T1000 (cell line): ENCODE results near the gene SERPINA10.
A peak's percentile ranks its signal among the peaks of the same experiment; 100 is the strongest.

Source experiments
- DNase-seq: peaks from one replicate; lab custom pipeline; 2025; ENCODE audit warnings: mixed read lengths; lab: John Stamatoyannopoulos, UW

The SERPINA10 gene

GRCh38 chr14:94292872-94293577 lies at the start of gene SERPINA10:
Gene SERPINA10, minus strand, starts transcription at chr14:94293268. Its CDS starts 2,675 bp downstream, at chr14:94290593.
- DNase-seq = no peak

DNA sequence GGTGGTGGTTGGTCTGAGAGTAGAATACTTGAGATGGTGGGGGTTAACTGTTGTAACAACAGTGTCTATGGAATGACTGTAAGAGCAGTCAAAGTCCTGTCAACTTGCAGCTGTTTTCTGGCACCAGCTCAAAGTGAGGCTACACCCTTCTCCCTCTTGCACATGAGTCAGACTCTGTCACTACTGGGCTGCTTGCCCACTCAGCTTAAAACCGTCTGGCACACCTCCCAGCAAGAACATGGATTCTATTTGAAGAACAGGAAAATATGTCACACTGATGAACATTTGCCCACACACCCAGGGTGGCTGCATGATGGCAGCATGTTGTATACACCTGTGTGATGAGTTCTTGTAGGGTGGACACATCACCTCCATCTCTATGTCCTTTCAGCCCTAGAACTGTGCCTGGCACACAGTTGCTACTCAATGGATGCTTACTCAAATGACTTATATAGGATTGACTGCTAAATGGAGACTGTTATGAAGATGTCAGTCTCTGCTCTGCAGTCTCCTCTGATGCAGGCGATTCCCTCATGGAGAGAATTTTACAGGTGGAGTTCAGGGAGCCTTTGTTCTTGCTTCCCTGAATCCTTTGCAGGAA lies 49.4 kb upstream of the SERPINA10 start:
- peak; percentile 74 for DNase-seq

- DNase-seq = no peak
These were observed 48.7 kb upstream of the SERPINA10 start for GRCh38 chr14:94341656-94342333.

- DNase-seq = no peak
These were observed 47.5 kb upstream of the SERPINA10 start for GRCh38 chr14:94340533-94340932.

DNA sequence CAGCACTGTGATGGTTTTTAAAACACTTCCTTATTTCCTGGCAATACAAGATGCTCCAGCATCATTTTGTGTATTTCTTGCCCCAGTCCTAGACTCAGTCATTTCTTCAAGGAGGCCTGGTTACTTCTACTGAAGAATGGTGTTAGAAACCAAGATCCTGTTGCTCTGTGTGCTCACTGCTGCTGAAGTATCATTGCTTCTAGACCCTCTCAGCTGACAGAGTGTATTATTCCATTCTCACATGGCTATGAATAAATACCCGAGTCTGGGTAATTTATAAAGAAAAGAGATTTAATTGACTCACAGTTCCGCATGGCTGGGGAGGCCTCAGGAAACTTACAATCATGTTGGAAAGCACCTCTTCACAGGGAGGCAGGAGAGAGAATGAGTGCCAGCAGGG lies 45.0 kb upstream of the SERPINA10 start:
- no peak for DNase-seq

GRCh38 chr14:94337274-94337673 lies 44.2 kb upstream of the SERPINA10 start:
- DNase-seq = no peak

DNA sequence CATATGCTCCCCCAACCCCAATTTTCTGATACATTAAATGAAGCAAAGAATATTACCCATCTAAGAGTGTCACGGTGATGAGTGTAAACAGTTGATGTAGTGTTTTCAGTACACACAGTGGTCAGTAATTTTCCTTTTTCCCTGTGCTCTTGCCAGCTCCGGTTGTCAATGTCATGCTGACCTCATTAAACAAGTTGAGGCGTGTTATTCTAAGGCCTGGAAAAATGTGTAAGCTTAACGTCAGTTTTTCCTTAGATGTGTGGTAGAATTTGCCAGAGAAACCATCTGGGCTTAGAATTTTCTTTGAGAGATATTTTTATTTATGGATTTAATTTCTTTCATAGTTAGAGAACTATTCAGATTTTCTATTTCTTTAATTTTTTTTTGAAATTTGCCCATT lies 41.8 kb upstream of the SERPINA10 start:
- no peak for DNase-seq

DNA sequence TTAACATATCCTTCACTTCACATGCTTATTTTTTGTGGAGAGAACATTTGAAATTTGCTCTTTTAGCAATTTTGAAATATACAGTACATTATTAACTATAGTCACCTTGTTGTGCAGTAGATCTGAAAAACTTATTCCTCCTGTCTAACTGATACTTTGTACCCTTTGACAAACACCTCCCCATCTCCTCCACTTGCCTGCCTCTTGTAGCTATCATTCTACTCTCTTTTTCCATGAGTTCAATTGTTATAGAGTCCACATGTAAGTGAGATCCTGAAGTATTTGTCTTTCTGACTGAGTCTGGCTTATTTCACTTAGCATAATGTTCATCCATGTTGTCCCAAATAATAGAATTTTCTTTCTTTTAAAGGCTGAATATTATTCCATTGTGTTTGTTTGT lies 39.5 kb upstream of the SERPINA10 start:
- DNase-seq = no peak

- no peak for DNase-seq
These were observed 39.1 kb upstream of the SERPINA10 start for GRCh38 chr14:94332063-94332583.

DNA sequence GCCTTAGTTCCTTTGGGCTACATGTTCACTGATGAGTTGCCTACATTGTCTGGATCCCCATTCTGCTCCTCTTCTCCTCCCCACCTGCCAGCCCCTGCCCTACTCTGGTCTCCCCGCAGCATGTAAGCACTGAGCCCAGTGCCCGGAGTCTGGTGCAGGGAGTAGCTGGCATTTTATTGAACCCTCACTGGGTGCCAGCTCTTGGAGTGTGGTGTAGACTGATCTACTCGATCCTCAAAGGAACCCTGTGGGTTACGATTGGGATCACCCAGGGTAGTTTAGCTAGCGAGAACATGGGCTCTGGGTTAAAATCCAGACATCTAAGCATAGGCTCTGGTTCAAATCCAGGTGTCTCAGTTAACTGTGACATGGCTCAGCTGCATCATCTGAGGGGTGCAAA lies 38.4 kb upstream of the SERPINA10 start:
- DNase-seq = no peak

GRCh38 chr14:94330857-94331256 lies 37.8 kb upstream of the SERPINA10 start:
- DNase-seq = no peak

DNA sequence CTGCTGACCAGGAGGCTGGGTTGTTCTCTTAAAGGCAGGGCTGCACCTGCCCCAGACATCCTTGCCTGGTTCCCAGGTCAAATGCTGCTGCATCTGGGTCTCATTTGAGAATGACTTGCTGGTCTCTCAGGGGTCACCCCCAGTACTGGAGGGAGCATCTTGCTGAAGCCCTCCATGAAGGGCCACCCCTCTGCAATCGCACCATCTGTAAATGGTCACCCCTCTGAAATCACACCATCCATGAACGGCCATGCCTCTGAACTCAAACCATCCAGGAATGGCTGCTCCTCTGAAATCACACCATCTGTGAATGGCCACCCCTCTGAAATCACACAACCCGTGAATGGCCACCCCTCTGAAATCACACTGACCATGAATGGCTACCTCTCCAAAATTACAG lies 37.4 kb upstream of the SERPINA10 start:
- DNase-seq = no peak

- no peak for DNase-seq
These were observed 36.8 kb upstream of the SERPINA10 start for GRCh38 chr14:94329857-94330256.

GRCh38 chr14:94328196-94328595 lies 35.1 kb upstream of the SERPINA10 start:
- DNase-seq = no peak

GRCh38 chr14:94322648-94323570 lies 29.8 kb upstream of the SERPINA10 start, which contains the start of gene SERPINA6:
Gene SERPINA6, minus strand, starts transcription at chr14:94323336. Its CDS starts 8,688 bp downstream, at chr14:94314648.
- DNase-seq = no peak

GRCh38 chr14:94321421-94322271 lies 28.6 kb upstream of the SERPINA10 start:
- DNase-seq = no peak

DNA sequence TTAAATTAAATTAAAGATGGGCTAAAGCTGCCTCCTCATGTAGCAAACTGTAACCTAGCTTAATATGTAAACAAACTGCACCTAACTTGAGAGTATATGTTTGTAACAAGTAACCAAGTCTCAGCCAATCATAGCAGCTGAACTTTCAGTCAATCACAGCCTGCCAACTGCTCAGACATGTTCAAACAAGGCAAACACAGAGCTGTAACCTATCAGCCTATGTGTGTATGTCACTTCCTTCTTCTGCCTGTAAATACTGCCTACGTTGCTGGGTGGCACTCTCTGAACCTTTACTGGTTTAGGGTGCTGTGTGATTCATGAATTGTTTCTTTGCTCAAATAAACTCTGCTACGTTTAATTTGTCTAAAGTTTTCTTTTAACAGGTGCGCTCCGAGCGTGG lies 27.2 kb upstream of the SERPINA10 start:
- DNase-seq = no peak

DNA sequence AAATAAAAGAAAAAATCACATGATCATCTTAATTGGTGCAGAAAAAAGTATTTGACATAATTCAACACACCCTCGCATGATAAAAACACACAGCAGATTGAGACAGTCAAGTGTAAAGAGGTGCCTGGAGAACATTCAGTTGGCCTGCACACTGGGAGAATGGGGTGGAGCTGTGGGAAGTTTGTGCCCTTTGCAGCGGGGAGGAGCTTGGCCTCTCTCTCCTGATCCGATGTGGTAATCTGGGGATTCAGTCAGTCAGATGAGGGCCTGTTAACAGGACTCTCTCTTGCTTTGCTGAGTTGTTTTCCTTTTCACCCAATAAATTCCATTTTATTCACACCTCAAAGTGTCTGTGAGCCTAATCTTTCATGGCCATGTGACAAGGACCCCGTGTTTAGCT lies 24.2 kb upstream of the SERPINA10 start:
- no peak for DNase-seq

DNA sequence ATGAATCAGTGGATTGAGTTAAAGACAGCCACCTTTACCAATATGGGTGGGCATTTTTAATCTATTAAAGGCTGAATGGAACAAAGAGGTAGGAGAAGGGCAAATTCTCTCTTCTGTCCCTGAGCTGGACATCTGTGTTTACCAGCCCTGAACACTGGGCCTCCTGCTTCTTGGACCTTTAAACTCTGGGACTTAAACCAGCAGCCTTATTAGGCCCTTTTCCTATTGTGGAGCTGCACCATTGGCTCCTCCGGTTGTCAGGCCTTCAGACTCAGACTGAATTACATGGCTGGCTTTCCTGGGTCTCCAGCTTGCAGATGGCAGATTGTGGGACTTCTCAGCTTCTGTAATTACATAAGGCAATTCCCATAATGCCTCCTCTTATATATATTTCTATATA lies 23.6 kb upstream of the SERPINA10 start:
- no peak for DNase-seq

- no peak for DNase-seq
These were observed 21.8 kb upstream of the SERPINA10 start for GRCh38 chr14:94314890-94315289.
